OCI-M2 (cell line): ENCODE data around the gene RMI1.

ENCODE experiments used
- DNase-seq: peaks from one replicate; lab custom pipeline; 2025; ENCODE audit not compliant: unreplicated experiment; lab: John Stamatoyannopoulos, UW

The RMI1 gene

GRCh38 chr9:83967073-83967472 is 13.5 kb upstream of the RMI1 start:
- DNase-seq = no peak

GRCh38 chr9:83969602-83970001 is 11.0 kb upstream of the RMI1 start:
- no peak for DNase-seq

- DNase-seq = no peak
These were observed 9.1 kb upstream of the RMI1 start for GRCh38 chr9:83971485-83971884.

GRCh38 chr9:83972286-83972685 is 8.3 kb upstream of the RMI1 start:
- DNase-seq = no peak

- no peak for DNase-seq
These were observed 5.3 kb upstream of the RMI1 start for GRCh38 chr9:83975300-83975699.

- DNase-seq = no peak
These were observed 4.2 kb upstream of the RMI1 start for GRCh38 chr9:83976372-83976771.

GRCh38 chr9:83977196-83977595 is 3.4 kb upstream of the RMI1 start:
- DNase-seq = no peak

GRCh38 chr9:83978992-83979811 is 1.4 kb upstream of the RMI1 start:
- no peak for DNase-seq

- peak; percentile 92 for DNase-seq
These were observed 702 bp upstream of the RMI1 start, which contains the start of gene HNRNPK for GRCh38 chr9:83979812-83980394. TSS of gene HNRNPK (minus strand) at chr9:83980215. CDS start at chr9:83978252, 1,963 bp downstream.

- DNase-seq = no peak
These were observed 694 bp downstream of the RMI1 start for GRCh38 chr9:83981126-83981871.

GRCh38 chr9:83986195-83986594 is 5.6 kb downstream of the RMI1 start:
- DNase-seq = no peak

GRCh38 chr9:83986765-83987401 is 6.3 kb downstream of the RMI1 start:
- DNase-seq = no peak

- DNase-seq = no peak
These were observed 6.8 kb downstream of the RMI1 start for GRCh38 chr9:83987402-83987791.

- no peak for DNase-seq
These were observed 7.8 kb downstream of the RMI1 start for GRCh38 chr9:83988411-83988810.

- no peak for DNase-seq
These were observed 10.8 kb downstream of the RMI1 start for GRCh38 chr9:83991355-83991754.

- no peak for DNase-seq
These were observed 11.8 kb downstream of the RMI1 start for GRCh38 chr9:83992407-83992806.

GRCh38 chr9:83992901-83993300 is 12.3 kb downstream of the RMI1 start:
- DNase-seq = no peak

GRCh38 chr9:83996126-83996525 is 15.5 kb downstream of the RMI1 start:
- DNase-seq = no peak

GRCh38 chr9:83999141-83999918 is 18.7 kb downstream of the RMI1 start:
- DNase-seq = no peak

GRCh38 chr9:84000186-84000585 is 19.6 kb downstream of the RMI1 start:
- no peak for DNase-seq

GRCh38 chr9:84001621-84002020 is 21.0 kb downstream of the RMI1 start:
- no peak for DNase-seq
